H9 (cell line): Measurements from ENCODE around the gene DTYMK. TPM values are rescaled to one million over a fixed set of nuclear protein-coding genes. Genes with fewer than 3 reads are reported as not detected.
A peak's percentile ranks its signal among the peaks of the same experiment; 100 is the strongest.

ENCODE experiments used
- DNase-seq: peaks from one replicate; pipeline ENCODE4 v3.0.0-alpha.2; 2017
- H2AFZ ChIP-seq: one replicate; pipeline ENCODE4 v1.6.1; 2013; ENCODE audit warnings: mild to moderate bottlenecking, low read length, control low read depth, moderate library complexity
- H2AK5ac ChIP-seq: 2 replicates; pipeline ENCODE4 v1.6.1; 2013; ENCODE audit warnings: low read length, control low read depth, mixed read lengths; ENCODE audit not compliant: insufficient read length
- H2BK120ac ChIP-seq: one replicate; pipeline ENCODE4 v1.6.1; 2013; ENCODE audit warnings: low read depth, mild to moderate bottlenecking, low read length, control low read depth, inconsistent platforms; ENCODE audit not compliant: poor library complexity, severe bottlenecking
- H2BK12ac ChIP-seq: 2 replicates; pipeline ENCODE4 v1.6.1; 2013; ENCODE audit warnings: low read length, control low read depth, mixed read lengths, low read depth; ENCODE audit not compliant: insufficient read length
- H2BK15ac ChIP-seq: 2 replicates; pipeline ENCODE4 v1.6.1; 2013; ENCODE audit warnings: low read depth, low read length, control low read depth
- H2BK20ac ChIP-seq: one replicate; pipeline ENCODE4 v1.6.1; 2013; ENCODE audit warnings: low read depth, mild to moderate bottlenecking, low read length, control low read depth, inconsistent platforms; ENCODE audit not compliant: poor library complexity, severe bottlenecking
- H2BK5ac ChIP-seq: 2 replicates; pipeline ENCODE4 v1.6.1; 2013; ENCODE audit warnings: low read length, control low read depth, mixed read lengths; ENCODE audit not compliant: insufficient read length
- H3K14ac ChIP-seq: 2 replicates; pipeline ENCODE4 v1.6.1; 2013; ENCODE audit warnings: low read length, control low read depth; ENCODE audit not compliant: insufficient read depth
- H3K18ac ChIP-seq: 2 replicates; pipeline ENCODE4 v1.6.1; 2013; ENCODE audit warnings: low read depth, mild to moderate bottlenecking, mixed read lengths, low read length, control low read depth; ENCODE audit not compliant: insufficient read length
- H3K23ac ChIP-seq: 2 replicates; pipeline ENCODE4 v1.6.1; 2013; ENCODE audit warnings: low read length, control low read depth, mixed read lengths, low read depth; ENCODE audit not compliant: insufficient read length
- H3K23me2 ChIP-seq: 2 replicates; pipeline ENCODE4 v1.6.1; 2013; ENCODE audit warnings: low read depth, mild to moderate bottlenecking, mixed read lengths, low read length, control low read depth; ENCODE audit not compliant: insufficient read length, poor library complexity, severe bottlenecking
- H3K27ac ChIP-seq: 2 replicates; pipeline ENCODE4 v1.5.1; 2013; ENCODE audit warnings: low read length, control low read depth, mixed read lengths, low read depth; ENCODE audit not compliant: insufficient read length
- H3K27me3 ChIP-seq: 2 replicates; pipeline ENCODE4 v1.6.1; 2013; ENCODE audit warnings: low read length, control low read depth, inconsistent platforms; ENCODE audit not compliant: insufficient read depth
- H3K4ac ChIP-seq: 2 replicates; pipeline ENCODE4 v1.6.1; 2013; ENCODE audit warnings: low read depth, mild to moderate bottlenecking, control low read depth, inconsistent platforms, low read length, moderate library complexity
- H3K4me1 ChIP-seq: 2 replicates; pipeline ENCODE4 v1.6.1; 2013; ENCODE audit warnings: low read length, control low read depth, inconsistent platforms; ENCODE audit not compliant: insufficient read depth
- H3K4me2 ChIP-seq: 2 replicates; pipeline ENCODE4 v1.6.1; 2013; ENCODE audit warnings: low read length, control low read depth, mixed read lengths; ENCODE audit not compliant: insufficient read length, insufficient read depth
- H3K56ac ChIP-seq: 2 replicates; pipeline ENCODE4 v1.6.1; 2013; ENCODE audit warnings: low read depth, mild to moderate bottlenecking, mixed read lengths, low read length, control low read depth; ENCODE audit not compliant: insufficient read length
- H3K79me1 ChIP-seq: 2 replicates; pipeline ENCODE4 v1.6.1; 2013; ENCODE audit warnings: low read depth, mild to moderate bottlenecking, moderate library complexity, low read length, control low read depth, inconsistent platforms; ENCODE audit not compliant: insufficient read depth, poor library complexity, severe bottlenecking
- H3K79me2 ChIP-seq: 2 replicates; pipeline ENCODE4 v1.6.1; 2013; ENCODE audit warnings: low read length, control low read depth, inconsistent platforms; ENCODE audit not compliant: insufficient read depth
- H3K9ac ChIP-seq: 2 replicates; pipeline ENCODE4 v1.6.1; 2013; ENCODE audit warnings: low read length, control low read depth, mixed read lengths; ENCODE audit not compliant: insufficient read length; ENCODE audit errors: extremely low read depth
- H3K9me3 ChIP-seq: one replicate; pipeline ENCODE4 v1.6.1; 2013; ENCODE audit warnings: low read depth, low read length, inconsistent platforms; ENCODE audit not compliant: control insufficient read depth
- H3T11ph ChIP-seq: one replicate; pipeline ENCODE4 v1.6.1; 2013; ENCODE audit warnings: mild to moderate bottlenecking, low read length, control low read depth, inconsistent platforms
- H4K20me1 ChIP-seq: one replicate; pipeline ENCODE4 v1.6.1; 2013; ENCODE audit not compliant: control insufficient read depth, insufficient read length, insufficient read depth
- H4K5ac ChIP-seq: 2 replicates; pipeline ENCODE4 v1.6.1; 2013; ENCODE audit warnings: low read depth, mild to moderate bottlenecking, mixed read lengths, low read length, control low read depth; ENCODE audit not compliant: insufficient read length
- H4K8ac ChIP-seq: replicated peaks from 2 replicates; pipeline ENCODE4 v1.6.1; 2013; ENCODE audit warnings: low read length, control low read depth, mixed read lengths, low read depth; ENCODE audit not compliant: insufficient read length
- H4K91ac ChIP-seq: 2 replicates; pipeline ENCODE4 v1.6.1; 2013; ENCODE audit warnings: low read depth, mild to moderate bottlenecking, moderate library complexity, mixed read lengths, low read length, control low read depth; ENCODE audit not compliant: insufficient read length
- H3K27ac Mint-ChIP-seq, 3 experiments: 2 replicates in 2 of 3; 3 replicates in 1 of 3; pipeline ENCODE4 v1.8.0; 2020 to 2021; ENCODE audit warnings: mixed read lengths in 3 of 3, mild to moderate bottlenecking in 1 of 3, moderate library complexity in 1 of 3
- H3K27me3 Mint-ChIP-seq: 2 replicates; pipeline ENCODE4 v1.8.0; 2021; ENCODE audit warnings: low read depth, mild to moderate bottlenecking, moderate library complexity, mixed read lengths
- H3K36me3 Mint-ChIP-seq, 3 experiments: 2 replicates in 2 of 3; 3 replicates in 1 of 3; pipeline ENCODE4 v1.8.0; 2020 to 2021; ENCODE audit warnings: low read depth in 3 of 3, mixed read lengths in 3 of 3; ENCODE audit not compliant: insufficient read depth in 1 of 3
- H3K4me1 Mint-ChIP-seq, 2 experiments: 2 replicates each; pipeline ENCODE4 v1.8.0; 2020; ENCODE audit warnings: mixed read lengths in 2 of 2
- H3K4me3 Mint-ChIP-seq, 2 experiments: 2 replicates in 1 of 2; 3 replicates in 1 of 2; pipeline ENCODE4 v1.8.0; 2020 to 2021; ENCODE audit warnings: mild to moderate bottlenecking in 2 of 2, mixed read lengths in 2 of 2, moderate library complexity in 1 of 2
- H3K9me3 Mint-ChIP-seq, 2 experiments: 2 replicates in 1 of 2; 3 replicates in 1 of 2; pipeline ENCODE4 v1.8.0; 2020; ENCODE audit warnings: mild to moderate bottlenecking in 2 of 2, mixed read lengths in 2 of 2, moderate library complexity in 1 of 2
- CTCF ChIP-seq: fragments of 200-600 bp; sonication (generic); conservative IDR thresholded peaks from 3 replicates; pipeline ENCODE4 v1.8.0; 2021; ENCODE audit warnings: antibody characterized with exemption, mild to moderate bottlenecking
- WGBS: extraction: QIAGEN DNeasy Blood & Tissue Kit; methylation state at CpG from one replicate; pipeline ENCODE4 v1.1.7; 2013; ENCODE audit warnings: missing lambda C conversion rate, low lambda C conversion rate, mixed read lengths; ENCODE audit not compliant: insufficient read length; ENCODE audit errors: extremely low coverage; 5-methylcytosine and 5-hydroxymethylcytosine counted together
- total RNA-seq: library from RNA; stranded (reverse); gene quantifications from 2 replicates; pipeline ENCODE4 v1.2.1, GENCODE V29; 2021

The DTYMK gene
- total RNA-seq, 1 experiment from 2014 or later, result 76.0 TPM

GRCh38 chr2:241658296-241658695, 28.3 kb downstream of the DTYMK start:
- no peaks in the 10 kb centered on the region; the same call in 1 of the 2 replicates for H3K27me3 ChIP-seq
- H3K23ac ChIP-seq, result no peak overlapping the region
- no peaks in the 10 kb centered on the region for H3K9me3 ChIP-seq
- H3K4ac ChIP-seq, result no peak overlapping the region
- no peak overlapping the region for H3K4me2 ChIP-seq
- no peaks in the 10 kb centered on the region for H3K79me2 ChIP-seq
- DNase-seq, result no peak
- H3K4me1 ChIP-seq, result no peaks in the 10 kb centered on the region
- H4K5ac ChIP-seq, result no peak overlapping the region
- H3K27ac ChIP-seq, result no peak overlapping the region
- no peak overlapping the region for H3K18ac ChIP-seq
- no peak overlapping the region for H2BK120ac ChIP-seq
- H3K23me2 ChIP-seq, result no peaks in the 10 kb centered on the region
- TF ChIP-seq CTCF, result no peak
- H2BK12ac ChIP-seq, result no peak overlapping the region
- Mint-ChIP-seq H3K4me1 (no peaks in the 10 kb centered on the region), H3K9me3 (no peaks in the 10 kb centered on the region), H3K4me3 (no peak overlapping the region), H3K36me3 (peaks cover 26 to 75% (median 72%) of the 10 kb centered on the region in 3 experiments; a peak in 6 of 7 replicates), H3K27me3 (no peaks in the 10 kb centered on the region; the same call in 1 of the 2 replicates), H3K27ac (peak overlapping the region; percentile 28 to 63 (median 33); a peak in 4 of 7 replicates)
- no peak overlapping the region for H3K14ac ChIP-seq
- no peak overlapping the region for H4K91ac ChIP-seq
- no peak overlapping the region for H4K8ac ChIP-seq
- H2BK20ac ChIP-seq, result no peak overlapping the region
- no peak overlapping the region for H2AK5ac ChIP-seq
- no peaks in the 10 kb centered on the region for H3K79me1 ChIP-seq
- no peaks in the 10 kb centered on the region for H4K20me1 ChIP-seq
- H3T11ph ChIP-seq, result no peak overlapping the region
- H2BK5ac ChIP-seq, result no peak overlapping the region
- no peak overlapping the region for H2AFZ ChIP-seq
- WGBS, result no CpG with 5 or more reads among the region's 5 CpGs
- H3K56ac ChIP-seq, result no peak overlapping the region
- no peak overlapping the region for H3K9ac ChIP-seq
- no peak overlapping the region for H2BK15ac ChIP-seq
